A549 (cell line): ENCODE data around the gene MYH16.

Experiments
- BCL3 ChIP-seq: fragments of >200 bp; sonication (Bioruptor Twin); formaldehyde crosslinking; IDR thresholded peaks from 3 replicates; pipeline ENCODE4 v1.6.1; 2016
- CEBPB ChIP-seq, 2 experiments: fragments of >200 bp in 1 of 2; sonication (Bioruptor Twin) in 1 of 2; formaldehyde crosslinking in 1 of 2; IDR thresholded peaks; 2 replicates each; pipeline ENCODE4 v1.6.1; 2012 to 2016
- CTCF ChIP-seq: fragments of >200 bp; sonication (Bioruptor Twin); formaldehyde crosslinking; IDR thresholded peaks from 3 replicates; pipeline ENCODE4 v1.5.1; 2016
- EP300 ChIP-seq, 2 experiments: fragments of >200 bp; sonication (Bioruptor Twin); formaldehyde crosslinking; IDR thresholded peaks; 2 replicates in 1 of 2; 3 replicates in 1 of 2; pipeline ENCODE4 v1.6.1; 2016 to 2017
- HDAC2 ChIP-seq: fragments of 200-600 bp; sonication (generic); IDR thresholded peaks from 2 replicates; pipeline ENCODE4 v1.6.1; 2016
- HOXA7 ChIP-seq: fragments of 250-450 bp; sonication (Bioruptor Pico); IDR thresholded peaks from 2 replicates; pipeline ENCODE4 v1.5.0; 2020; ENCODE audit warnings: mild to moderate bottlenecking, moderate library complexity
- KDM1A ChIP-seq: fragments of 200-600 bp; sonication (generic); IDR thresholded peaks from 2 replicates; pipeline ENCODE4 v1.6.1; 2016; ENCODE audit warnings: low read depth, mild to moderate bottlenecking
- POLR2A ChIP-seq: IDR thresholded peaks from 2 replicates; pipeline ENCODE4 v1.6.1; 2012; ENCODE audit warnings: mild to moderate bottlenecking, low read length
- RAD21 ChIP-seq, 2 experiments: fragments of >200 bp in 1 of 2; sonication (Bioruptor Twin) in 1 of 2; formaldehyde crosslinking in 1 of 2; IDR thresholded peaks in 1 of 2; conservative IDR thresholded peaks in 1 of 2; 2 replicates in 1 of 2; 3 replicates in 1 of 2; pipeline ENCODE4 v1.6.1; 2012 to 2018; ENCODE audit warnings: inconsistent platforms in 1 of 2
- USF2 ChIP-seq: fragments of 450-650 bp; IDR thresholded peaks from 2 replicates; pipeline ENCODE4 v1.6.1; 2014; ENCODE audit warnings: antibody characterized with exemption
- TF ChIP-seq, protein P1 (sequence below): fragments of 200-600 bp; sonication (generic); IDR thresholded peaks from 2 replicates; pipeline ENCODE4 v1.6.1; 2016; ENCODE audit warnings: antibody characterized with exemption, mild to moderate bottlenecking, moderate library complexity

- TF ChIP-seq USF2 (no peak), CTCF (no peak), HDAC2 (no peak), RAD21 (conservative IDR thresholded peaks at IDR 0.05 in 1 of 2, IDR thresholded peaks at IDR 0.05 in 1 of 2) (no peak), KDM1A (no peak), EP300 (IDR thresholded peaks at IDR 0.05) (no peak), BCL3 (no peak), HOXA7 (CRISPR knock-in tag) (no peak), CEBPB (IDR thresholded peaks at IDR 0.05) (no peak), POLR2A (no peak)
- TF ChIP-seq, protein P1, sequence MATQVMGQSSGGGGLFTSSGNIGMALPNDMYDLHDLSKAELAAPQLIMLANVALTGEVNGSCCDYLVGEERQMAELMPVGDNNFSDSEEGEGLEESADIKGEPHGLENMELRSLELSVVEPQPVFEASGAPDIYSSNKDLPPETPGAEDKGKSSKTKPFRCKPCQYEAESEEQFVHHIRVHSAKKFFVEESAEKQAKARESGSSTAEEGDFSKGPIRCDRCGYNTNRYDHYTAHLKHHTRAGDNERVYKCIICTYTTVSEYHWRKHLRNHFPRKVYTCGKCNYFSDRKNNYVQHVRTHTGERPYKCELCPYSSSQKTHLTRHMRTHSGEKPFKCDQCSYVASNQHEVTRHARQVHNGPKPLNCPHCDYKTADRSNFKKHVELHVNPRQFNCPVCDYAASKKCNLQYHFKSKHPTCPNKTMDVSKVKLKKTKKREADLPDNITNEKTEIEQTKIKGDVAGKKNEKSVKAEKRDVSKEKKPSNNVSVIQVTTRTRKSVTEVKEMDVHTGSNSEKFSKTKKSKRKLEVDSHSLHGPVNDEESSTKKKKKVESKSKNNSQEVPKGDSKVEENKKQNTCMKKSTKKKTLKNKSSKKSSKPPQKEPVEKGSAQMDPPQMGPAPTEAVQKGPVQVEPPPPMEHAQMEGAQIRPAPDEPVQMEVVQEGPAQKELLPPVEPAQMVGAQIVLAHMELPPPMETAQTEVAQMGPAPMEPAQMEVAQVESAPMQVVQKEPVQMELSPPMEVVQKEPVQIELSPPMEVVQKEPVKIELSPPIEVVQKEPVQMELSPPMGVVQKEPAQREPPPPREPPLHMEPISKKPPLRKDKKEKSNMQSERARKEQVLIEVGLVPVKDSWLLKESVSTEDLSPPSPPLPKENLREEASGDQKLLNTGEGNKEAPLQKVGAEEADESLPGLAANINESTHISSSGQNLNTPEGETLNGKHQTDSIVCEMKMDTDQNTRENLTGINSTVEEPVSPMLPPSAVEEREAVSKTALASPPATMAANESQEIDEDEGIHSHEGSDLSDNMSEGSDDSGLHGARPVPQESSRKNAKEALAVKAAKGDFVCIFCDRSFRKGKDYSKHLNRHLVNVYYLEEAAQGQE: no peak
Measured at GRCh38 chr7:99357701-99358490, 85.3 kb downstream of the MYH16 start.
